Measurements from ENCODE around the gene UNC5CL. TPM values are rescaled to one million over a fixed set of nuclear protein-coding genes. Genes with fewer than 3 reads are reported as not detected.
"Not testable (repeated sequence)": the region's sequence is repeated elsewhere in the genome, so short reads cannot be mapped to it uniquely, and the experiment has no call there.

UNC5CL gene
- total RNA-seq, 4 donors from 2014 or later: 0.07 to 1.2 (median 0.37) TPM

DNA sequence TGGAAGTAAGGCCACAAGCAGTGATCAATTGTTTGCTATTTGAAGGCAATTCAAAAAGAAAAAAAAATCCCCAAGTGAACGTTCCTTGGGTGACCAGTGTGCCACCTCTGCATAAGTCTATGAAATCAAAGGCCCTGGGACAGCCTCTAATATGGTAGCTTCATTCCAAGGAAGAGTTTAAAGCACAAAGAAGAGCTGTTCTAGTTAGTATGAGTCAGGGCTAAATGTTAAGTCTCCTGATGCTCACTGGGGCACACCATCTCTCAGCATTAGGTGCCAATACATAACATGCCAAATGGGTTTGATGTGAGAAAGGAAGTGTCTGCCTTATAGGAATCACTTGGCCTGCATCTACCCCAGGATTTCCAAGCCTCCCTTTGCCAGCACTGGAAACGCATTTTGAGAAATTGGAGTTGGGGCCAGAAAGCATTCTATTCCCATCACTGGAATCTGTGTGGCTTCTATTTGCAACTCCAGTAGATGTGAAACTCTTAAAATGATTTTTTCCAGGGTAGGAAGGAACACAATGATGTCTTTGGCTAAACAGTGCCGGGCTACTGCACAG is 13.0 kb downstream of the UNC5CL start:
- Histone ChIP-seq H3K36me3 (no peaks in the 10 kb centered on the region), H3K9me3 (no peaks in the 10 kb centered on the region), H3K27me3 (no peaks in the 10 kb centered on the region), H3K27ac (no peak overlapping the region), H3K4me3 (no peak overlapping the region), H3K4me1 (peaks cover 0 to 23% (median 12%) of the 10 kb centered on the region in 3 donors)
- ATAC-seq: no peak
- 50 to 75% methylated on average over 1 to 3 of the region's 3 CpGs for WGBS, 2 donors (ENCODE audit: low coverage in 1 of 2)
- no peak for TF ChIP-seq POLR2AphosphoS5 (IDR thresholded peaks at IDR 0.05)
- no peak for TF ChIP-seq POLR2A (IDR thresholded peaks at IDR 0.05)

DNA sequence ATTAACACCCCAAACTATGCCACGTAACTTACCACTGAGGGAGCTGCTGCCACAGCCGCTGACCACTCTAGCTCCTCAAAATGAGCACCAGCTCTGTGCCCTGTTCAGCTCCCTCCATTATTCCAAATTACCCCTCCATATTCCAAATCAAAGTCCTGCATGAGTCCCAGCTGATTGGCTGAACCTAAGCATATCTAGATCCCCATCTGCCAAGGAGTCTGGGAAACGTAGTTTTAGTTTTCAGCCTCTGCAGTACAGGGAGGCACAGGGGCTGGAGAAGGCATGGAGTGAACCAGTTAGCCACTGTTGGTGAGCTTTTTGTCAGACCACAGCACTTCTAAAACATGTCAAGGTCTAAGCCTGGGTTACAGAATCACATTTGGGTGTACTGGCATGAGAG is 15.9 kb downstream of the UNC5CL start:
- Histone ChIP-seq H3K4me1 (peaks cover 0 to 12% (median 9%) of the 10 kb centered on the region in 3 donors), H3K36me3 (no peaks in the 10 kb centered on the region), H3K27ac (no peak overlapping the region), H3K4me3 (no peak overlapping the region), H3K27me3 (no peaks in the 10 kb centered on the region), H3K9me3 (peaks cover 0 to 10% (median 0%) of the 10 kb centered on the region in 3 donors)
- no peak for ATAC-seq
- WGBS, 2 donors (ENCODE audit: low coverage in 1 of 2): 88% methylated on average over 2 of the region's 3 CpGs; no CpG with 5 or more reads in 1 of the 2 donors
- TF ChIP-seq, protein P1, sequence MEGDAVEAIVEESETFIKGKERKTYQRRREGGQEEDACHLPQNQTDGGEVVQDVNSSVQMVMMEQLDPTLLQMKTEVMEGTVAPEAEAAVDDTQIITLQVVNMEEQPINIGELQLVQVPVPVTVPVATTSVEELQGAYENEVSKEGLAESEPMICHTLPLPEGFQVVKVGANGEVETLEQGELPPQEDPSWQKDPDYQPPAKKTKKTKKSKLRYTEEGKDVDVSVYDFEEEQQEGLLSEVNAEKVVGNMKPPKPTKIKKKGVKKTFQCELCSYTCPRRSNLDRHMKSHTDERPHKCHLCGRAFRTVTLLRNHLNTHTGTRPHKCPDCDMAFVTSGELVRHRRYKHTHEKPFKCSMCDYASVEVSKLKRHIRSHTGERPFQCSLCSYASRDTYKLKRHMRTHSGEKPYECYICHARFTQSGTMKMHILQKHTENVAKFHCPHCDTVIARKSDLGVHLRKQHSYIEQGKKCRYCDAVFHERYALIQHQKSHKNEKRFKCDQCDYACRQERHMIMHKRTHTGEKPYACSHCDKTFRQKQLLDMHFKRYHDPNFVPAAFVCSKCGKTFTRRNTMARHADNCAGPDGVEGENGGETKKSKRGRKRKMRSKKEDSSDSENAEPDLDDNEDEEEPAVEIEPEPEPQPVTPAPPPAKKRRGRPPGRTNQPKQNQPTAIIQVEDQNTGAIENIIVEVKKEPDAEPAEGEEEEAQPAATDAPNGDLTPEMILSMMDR (IDR thresholded peaks at IDR 0.05): no peak
- TF ChIP-seq POLR2A (IDR thresholded peaks at IDR 0.05): no peak

DNA sequence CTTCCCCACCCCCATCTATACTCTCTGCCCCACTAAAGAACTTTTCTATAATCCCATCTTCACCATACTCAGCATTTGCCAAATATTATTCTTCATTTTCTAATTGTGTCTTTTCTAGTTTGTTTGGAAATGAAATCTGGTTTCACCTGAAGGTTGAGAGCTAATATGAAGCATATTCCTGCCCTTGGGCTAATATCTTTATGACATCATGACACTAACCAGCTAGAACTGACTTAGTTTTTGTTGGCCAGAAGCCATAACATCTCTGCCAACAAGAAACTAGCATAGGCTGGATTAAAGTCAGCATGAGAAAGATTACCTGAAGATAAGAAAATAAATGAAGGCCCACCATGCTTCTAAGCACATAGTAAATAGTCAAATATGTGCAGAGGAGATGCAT is 16.7 kb downstream of the UNC5CL start:
- no peaks in the 10 kb centered on the region for H3K27me3 ChIP-seq
- H3K9me3 ChIP-seq: peaks cover 0 to 11% (median 0%) of the 10 kb centered on the region in 3 donors
- H3K27ac ChIP-seq: no peak overlapping the region
- TF ChIP-seq EP300 (IDR thresholded peaks at IDR 0.05): no peak
- H3K36me3 ChIP-seq: no peaks in the 10 kb centered on the region
- H3K4me3 ChIP-seq: no peak overlapping the region
- ATAC-seq: no peak
- H3K4me1 ChIP-seq: peaks cover 0 to 4% (median under 1%) of the 10 kb centered on the region in 3 donors

DNA sequence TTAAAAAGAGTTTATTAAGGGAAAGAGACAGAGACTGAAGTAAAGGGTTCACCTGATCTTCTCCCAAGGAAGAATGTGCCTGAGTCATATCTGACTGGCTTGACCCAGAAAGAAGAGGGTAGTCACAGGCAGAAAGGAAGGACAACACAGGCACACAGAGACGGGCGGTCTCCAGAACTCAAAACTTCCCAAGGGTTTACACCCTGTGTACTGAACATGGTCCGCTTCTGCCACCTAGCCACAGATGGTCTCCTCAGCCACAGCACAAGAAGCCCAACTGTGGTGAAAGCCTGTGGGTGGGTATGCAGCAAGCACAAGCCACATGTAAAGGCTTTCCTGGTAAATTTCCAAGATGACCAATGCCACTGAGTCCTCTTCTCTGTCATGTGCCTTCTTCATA is 17.2 kb downstream of the UNC5CL start:
- Histone ChIP-seq H3K4me3 (no peak overlapping the region), H3K4me1 (no peaks in the 10 kb centered on the region), H3K9me3 (peaks cover 0 to 11% (median 0%) of the 10 kb centered on the region in 3 donors), H3K36me3 (no peaks in the 10 kb centered on the region), H3K27me3 (no peaks in the 10 kb centered on the region), H3K27ac (no peak overlapping the region)
- TF ChIP-seq EP300 (IDR thresholded peaks at IDR 0.05) (no peak), POLR2A (IDR thresholded peaks at IDR 0.05) (no peak), POLR2AphosphoS5 (IDR thresholded peaks at IDR 0.05) (no peak)
- TF ChIP-seq, protein P1 (IDR thresholded peaks at IDR 0.05): no peak
- WGBS, 2 donors (ENCODE audit: low coverage in 1 of 2): 71% methylated on average over 3 of the region's 3 CpGs; no CpG with 5 or more reads in 1 of the 2 donors
- no peak for ATAC-seq

DNA sequence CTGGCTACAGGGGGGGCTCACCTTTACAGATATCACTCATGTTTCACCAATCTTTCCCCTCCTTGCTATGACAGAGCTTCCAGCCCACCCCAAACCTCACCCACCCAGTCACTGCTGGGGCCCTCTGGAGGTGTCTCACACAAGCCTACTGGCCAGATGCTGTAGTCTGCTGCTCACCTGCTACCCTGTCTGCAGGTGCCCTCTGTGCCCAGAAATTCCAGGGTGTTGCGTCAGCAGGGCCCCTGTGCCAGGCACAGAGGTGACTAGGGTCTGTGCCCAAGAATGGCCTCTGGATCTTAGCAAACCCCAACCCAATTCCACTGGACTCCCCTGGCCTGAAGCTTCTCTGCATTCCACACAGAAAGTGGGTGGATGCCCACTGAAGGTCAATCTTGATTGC is 21.4 kb downstream of the UNC5CL start:
- H3K27ac ChIP-seq: no peak overlapping the region
- no peak for TF ChIP-seq POLR2A (IDR thresholded peaks at IDR 0.05)
- TF ChIP-seq, protein P1 (IDR thresholded peaks at IDR 0.05): no peak
- TF ChIP-seq POLR2AphosphoS5 (IDR thresholded peaks at IDR 0.05): no peak
- TF ChIP-seq EP300 (IDR thresholded peaks at IDR 0.05): no peak
- H3K4me3 ChIP-seq: no peak overlapping the region
- no peaks in the 10 kb centered on the region for H3K4me1 ChIP-seq
- H3K27me3 ChIP-seq: no peaks in the 10 kb centered on the region
- H3K36me3 ChIP-seq: no peaks in the 10 kb centered on the region
- ATAC-seq: no peak
- WGBS, 2 donors (ENCODE audit: low coverage in 1 of 2): 100% methylated on average over 1 of the region's 1 CpG; no CpG with 5 or more reads in 1 of the 2 donors
- peaks cover 0 to 11% (median 0%) of the 10 kb centered on the region in 3 donors for H3K9me3 ChIP-seq

DNA sequence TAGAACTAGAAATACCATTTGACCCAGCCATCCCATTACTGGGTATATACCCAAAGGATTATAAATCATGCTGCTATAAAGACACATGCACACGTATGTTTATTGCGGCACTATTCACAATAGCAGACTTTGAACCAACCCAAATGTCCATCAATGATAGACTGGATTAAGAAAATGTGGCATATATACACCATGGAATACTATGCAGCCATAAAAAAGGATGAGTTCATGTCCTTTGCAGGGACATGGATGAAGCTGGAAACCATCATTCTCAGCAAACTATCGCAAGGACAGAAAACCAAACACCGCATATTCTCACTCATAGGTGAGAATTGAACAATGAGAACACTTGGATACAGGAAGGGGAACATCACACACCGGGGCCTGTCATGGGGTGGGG is 23.2 kb downstream of the UNC5CL start:
- WGBS, 2 donors (ENCODE audit: low coverage in 1 of 2): 94 to 100% methylated on average over 2 to 3 of the region's 5 CpGs
- not testable (repeated sequence) for H3K36me3 ChIP-seq, H3K4me3 ChIP-seq, ATAC-seq, H3K27me3 ChIP-seq, H3K27ac ChIP-seq, H3K4me1 ChIP-seq
- H3K9me3 ChIP-seq: peaks cover 0 to 11% (median 0%) of the 10 kb centered on the region in 3 donors

Measured in gastroesophageal sphincter (tissue), 4 donors.